GM18870 (cell line): ENCODE results near the gene SUGCT.

Source experiments
- ATAC-seq: cut with Tn5 transposase; IDR thresholded peaks from one replicate; pipeline ENCODE4 v1.9.1; 2021; ENCODE audit warnings: moderate library complexity; ENCODE audit not compliant: unreplicated experiment

Gene SUGCT

GRCh38 chr7:40758590-40758989 is 623.8 kb downstream of the SUGCT start:
- ATAC-seq: no peak

GRCh38 chr7:40760293-40760964 is 625.6 kb downstream of the SUGCT start:
- ATAC-seq: no peak

- ATAC-seq: no peak
Observed at GRCh38 chr7:40760987-40761386, 626.2 kb downstream of the SUGCT start.

GRCh38 chr7:40761762-40762560 is 627.2 kb downstream of the SUGCT start:
- ATAC-seq: no peak

- no peak for ATAC-seq
Observed at GRCh38 chr7:40763319-40764287, 628.8 kb downstream of the SUGCT start.

- no peak for ATAC-seq
Observed at GRCh38 chr7:40765639-40766038, 630.8 kb downstream of the SUGCT start.

GRCh38 chr7:40772096-40772495 is 637.3 kb downstream of the SUGCT start:
- no peak for ATAC-seq

GRCh38 chr7:40773656-40774055 is 638.9 kb downstream of the SUGCT start:
- no peak for ATAC-seq

- no peak for ATAC-seq
Observed at GRCh38 chr7:40775877-40776276, 641.1 kb downstream of the SUGCT start.

- no peak for ATAC-seq
Observed at GRCh38 chr7:40777730-40778312, 643.0 kb downstream of the SUGCT start.

- no peak for ATAC-seq
Observed at GRCh38 chr7:40780460-40780859, 645.7 kb downstream of the SUGCT start.

GRCh38 chr7:40782836-40783235 is 648.0 kb downstream of the SUGCT start:
- ATAC-seq: no peak

GRCh38 chr7:40784176-40784575 is 649.4 kb downstream of the SUGCT start:
- no peak for ATAC-seq

GRCh38 chr7:40786909-40787308 is 652.1 kb downstream of the SUGCT start:
- ATAC-seq: no peak

GRCh38 chr7:40793132-40793531 is 658.3 kb downstream of the SUGCT start:
- no peak for ATAC-seq

GRCh38 chr7:40795607-40796006 is 660.8 kb downstream of the SUGCT start:
- no peak for ATAC-seq

GRCh38 chr7:40796723-40797122 is 661.9 kb downstream of the SUGCT start:
- ATAC-seq: no peak

GRCh38 chr7:40798613-40799012 is 663.8 kb downstream of the SUGCT start:
- ATAC-seq: no peak

GRCh38 chr7:40799493-40800403 is 664.9 kb downstream of the SUGCT start:
- ATAC-seq: no peak

- no peak for ATAC-seq
Observed at GRCh38 chr7:40800771-40801170, 666.0 kb downstream of the SUGCT start.
